ENCODE data around the gene PPP2R2B.

GRCh38 chr5:146562461-146562860, 316.1 kb downstream of the PPP2R2B start:
- no peak for TF ChIP-seq EZH2phosphoT487 (IDR thresholded peaks at IDR 0.05; ENCODE audit: borderline replicate concordance, low read length)
- TF ChIP-seq, protein P1, sequence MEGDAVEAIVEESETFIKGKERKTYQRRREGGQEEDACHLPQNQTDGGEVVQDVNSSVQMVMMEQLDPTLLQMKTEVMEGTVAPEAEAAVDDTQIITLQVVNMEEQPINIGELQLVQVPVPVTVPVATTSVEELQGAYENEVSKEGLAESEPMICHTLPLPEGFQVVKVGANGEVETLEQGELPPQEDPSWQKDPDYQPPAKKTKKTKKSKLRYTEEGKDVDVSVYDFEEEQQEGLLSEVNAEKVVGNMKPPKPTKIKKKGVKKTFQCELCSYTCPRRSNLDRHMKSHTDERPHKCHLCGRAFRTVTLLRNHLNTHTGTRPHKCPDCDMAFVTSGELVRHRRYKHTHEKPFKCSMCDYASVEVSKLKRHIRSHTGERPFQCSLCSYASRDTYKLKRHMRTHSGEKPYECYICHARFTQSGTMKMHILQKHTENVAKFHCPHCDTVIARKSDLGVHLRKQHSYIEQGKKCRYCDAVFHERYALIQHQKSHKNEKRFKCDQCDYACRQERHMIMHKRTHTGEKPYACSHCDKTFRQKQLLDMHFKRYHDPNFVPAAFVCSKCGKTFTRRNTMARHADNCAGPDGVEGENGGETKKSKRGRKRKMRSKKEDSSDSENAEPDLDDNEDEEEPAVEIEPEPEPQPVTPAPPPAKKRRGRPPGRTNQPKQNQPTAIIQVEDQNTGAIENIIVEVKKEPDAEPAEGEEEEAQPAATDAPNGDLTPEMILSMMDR (conservative IDR thresholded peaks at IDR 0.05; ENCODE audit: low read depth, low read length): no peak
- no peak for TF ChIP-seq EZH2 (IDR thresholded peaks at IDR 0.05; ENCODE audit: low read length, unreplicated experiment)

All from PC-3 (cell line).